Progenitor cell of endocrine pancreas (in vitro differentiated cells): ENCODE data around the gene OS9. TPM values are rescaled to one million over a fixed set of nuclear protein-coding genes. Genes with fewer than 3 reads are reported as not detected.
"Not testable (repeated sequence)": the region's sequence is repeated elsewhere in the genome, so short reads cannot be mapped to it uniquely, and the experiment has no call there.

ENCODE experiments used
- DNase-seq: peaks from one replicate; pipeline ENCODE4 v3.0.0; 2021; ENCODE audit warnings: low spot score; ENCODE audit not compliant: unreplicated experiment
- H3K27ac Mint-ChIP-seq: 2 replicates; pipeline ENCODE4 v1.8.0; 2021; ENCODE audit warnings: mild to moderate bottlenecking, moderate library complexity, mixed read lengths
- H3K27me3 Mint-ChIP-seq: 2 replicates; pipeline ENCODE4 v1.8.0; 2021; ENCODE audit warnings: mixed read lengths
- H3K36me3 Mint-ChIP-seq: 2 replicates; pipeline ENCODE4 v1.8.0; 2022; ENCODE audit warnings: mixed read lengths; ENCODE audit not compliant: insufficient read depth
- H3K4me1 Mint-ChIP-seq: 2 replicates; pipeline ENCODE4 v1.8.0; 2021; ENCODE audit warnings: low read depth, mixed read lengths
- H3K4me3 Mint-ChIP-seq: 2 replicates; pipeline ENCODE4 v1.8.0; 2021; ENCODE audit warnings: low read depth, mild to moderate bottlenecking, moderate library complexity, mixed read lengths
- H3K9me3 Mint-ChIP-seq: 2 replicates; pipeline ENCODE4 v1.8.0; 2021; ENCODE audit warnings: low read depth, mixed read lengths
- CTCF ChIP-seq: fragments of 200-600 bp; sonication (generic); IDR thresholded peaks from one replicate; pipeline ENCODE4 v1.5.0; 2021; ENCODE audit warnings: antibody characterized with exemption, mild to moderate bottlenecking; ENCODE audit not compliant: unreplicated experiment
- total RNA-seq: library from RNA; stranded (reverse); gene quantifications from 2 replicates; pipeline ENCODE4 v1.2.1, GENCODE V29; 2021

OS9 gene
- total RNA-seq, 1 donor from 2014 or later, result 204 TPM

- Mint-ChIP-seq H3K4me3 (no peak overlapping the region), H3K36me3 (peaks cover 25% of the 10 kb centered on the region), H3K4me1 (no peaks in the 10 kb centered on the region), H3K9me3 (peaks cover 4% of the 10 kb centered on the region), H3K27ac (no peak overlapping the region), H3K27me3 (no peaks in the 10 kb centered on the region)
- DNase-seq, result no peak
- TF ChIP-seq CTCF, result no peak
Observed at GRCh38 chr12:57713209-57713608, 19.3 kb downstream of the OS9 start.

DNA sequence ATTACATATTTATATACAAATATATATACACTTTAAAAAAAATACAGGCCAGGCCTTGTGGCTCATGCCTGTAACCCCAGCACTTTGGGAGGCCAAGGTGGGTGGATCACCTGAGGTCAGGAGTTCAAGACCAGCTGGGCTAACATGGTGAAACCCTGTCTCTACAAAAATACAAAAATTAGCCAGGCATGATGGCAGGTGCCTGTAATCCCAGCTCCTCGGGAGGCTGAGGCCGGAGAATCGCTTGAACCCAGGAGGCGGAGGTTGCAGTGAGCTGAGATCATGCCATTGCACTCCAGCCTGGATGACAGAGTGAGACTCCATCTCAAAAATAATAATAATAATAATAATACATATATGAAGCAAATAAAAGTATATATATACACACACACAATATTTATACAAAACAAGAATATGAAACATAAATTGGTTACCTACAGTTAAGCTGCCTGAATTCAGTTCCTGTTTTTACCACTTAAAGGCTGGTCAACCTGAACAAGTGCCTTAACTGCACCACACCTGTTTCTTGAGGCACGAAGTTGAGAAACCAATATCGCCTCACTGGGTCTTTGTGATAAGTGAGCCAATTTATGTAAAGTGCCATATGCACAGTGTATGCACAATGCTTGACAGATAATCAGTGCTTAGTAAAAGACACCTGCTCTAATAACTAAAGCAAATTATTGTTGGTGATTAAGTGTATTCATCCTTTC is 21.3 kb downstream of the OS9 start:
- H3K4me3 Mint-ChIP-seq, H3K27me3 Mint-ChIP-seq, H3K9me3 Mint-ChIP-seq, DNase-seq, H3K4me1 Mint-ChIP-seq, H3K27ac Mint-ChIP-seq: not testable (repeated sequence)
- H3K36me3 Mint-ChIP-seq, result peaks cover 27% of the 10 kb centered on the region

DNA sequence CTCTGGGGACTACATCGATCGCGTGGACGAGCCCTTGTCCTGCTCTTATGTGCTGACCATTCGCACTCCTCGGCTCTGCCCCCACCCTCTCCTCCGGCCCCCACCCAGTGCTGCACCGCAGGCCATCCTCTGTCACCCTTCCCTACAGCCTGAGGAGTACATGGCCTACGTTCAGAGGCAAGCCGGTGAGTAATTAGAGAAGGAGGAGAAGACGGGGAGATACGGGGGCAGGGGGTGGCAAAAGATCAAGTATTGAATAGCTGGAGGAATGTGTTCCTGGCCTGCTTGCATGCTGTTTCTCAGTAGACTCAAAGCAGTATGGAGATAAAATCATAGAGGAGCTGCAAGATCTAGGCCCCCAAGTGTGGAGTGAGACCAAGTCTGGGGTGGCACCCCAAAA is 21.9 kb downstream of the OS9 start:
- TF ChIP-seq CTCF, result no peak
- DNase-seq, result no peak
- Mint-ChIP-seq H3K4me3 (no peak overlapping the region), H3K27ac (peak overlapping the region; percentile 28), H3K4me1 (no peaks in the 10 kb centered on the region), H3K9me3 (peaks cover 4% of the 10 kb centered on the region), H3K27me3 (no peaks in the 10 kb centered on the region), H3K36me3 (peaks cover 24% of the 10 kb centered on the region)

- no peak for DNase-seq
- H3K4me3 Mint-ChIP-seq, result no peak overlapping the region
- peaks cover 23% of the 10 kb centered on the region for H3K36me3 Mint-ChIP-seq
- no peak overlapping the region for H3K27ac Mint-ChIP-seq
- no peaks in the 10 kb centered on the region for H3K27me3 Mint-ChIP-seq
- H3K9me3 Mint-ChIP-seq, result peaks cover 4% of the 10 kb centered on the region
- TF ChIP-seq CTCF, result no peak
- H3K4me1 Mint-ChIP-seq, result no peaks in the 10 kb centered on the region
Observed at GRCh38 chr12:57716305-57716704, 22.4 kb downstream of the OS9 start.

- peaks cover 21% of the 10 kb centered on the region for H3K36me3 Mint-ChIP-seq
- H3K9me3 Mint-ChIP-seq, result peaks cover under 1% of the 10 kb centered on the region
- H3K27me3 Mint-ChIP-seq, result no peaks in the 10 kb centered on the region
- H3K4me1 Mint-ChIP-seq, result no peaks in the 10 kb centered on the region
- no peak for DNase-seq
- H3K4me3 Mint-ChIP-seq, result no peak overlapping the region
- no peak overlapping the region for H3K27ac Mint-ChIP-seq
- no peak for TF ChIP-seq CTCF
Observed at GRCh38 chr12:57717131-57717530, 23.2 kb downstream of the OS9 start.
